Inferior parietal cortex (tissue), 1 donor: ENCODE measurements around the gene KCNH5.

ENCODE experiments used
- DNase-seq: peaks from one replicate; pipeline ENCODE4 v3.0.0-alpha.2; 2016; ENCODE audit errors: extremely low spot score

KCNH5 gene

DNA sequence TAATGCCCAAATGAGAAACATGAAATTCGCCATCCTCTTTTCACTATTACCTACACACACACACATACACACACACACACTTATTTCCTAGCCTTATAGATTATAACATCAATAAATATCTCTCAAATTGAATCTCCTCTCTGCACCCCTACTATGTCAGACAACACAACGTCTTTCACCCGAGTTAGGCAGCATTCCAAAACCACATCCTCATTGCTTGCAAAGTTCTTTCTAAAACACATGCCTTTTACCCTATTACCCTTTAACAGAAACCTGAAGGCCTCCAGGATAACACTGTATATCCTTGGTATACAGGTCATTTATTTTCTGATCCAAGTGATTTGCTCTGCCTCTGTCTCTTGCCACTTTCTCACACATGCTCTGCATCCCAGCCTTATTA lies 56.3 kb downstream of the KCNH5 start:
- DNase-seq, result no peak

DNA sequence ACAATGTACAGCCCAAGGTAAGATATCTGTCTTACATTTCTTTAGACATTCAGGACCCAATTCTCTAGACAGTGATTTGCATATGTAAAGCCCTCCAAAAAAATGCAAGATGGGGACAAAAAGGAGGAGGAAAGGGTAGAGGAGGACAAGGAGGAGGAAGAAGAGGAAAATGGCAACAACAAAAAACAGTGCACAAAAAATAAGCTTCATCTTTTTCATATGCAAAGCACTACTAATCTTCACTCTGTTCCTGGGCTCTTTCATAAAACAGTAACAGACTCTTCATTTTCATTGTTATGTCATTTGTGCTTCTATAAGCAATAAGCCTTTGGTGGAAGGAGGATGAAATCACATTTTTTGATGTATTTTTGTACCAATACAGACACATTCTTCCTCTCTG lies 61.4 kb downstream of the KCNH5 start:
- no peak for DNase-seq

DNA sequence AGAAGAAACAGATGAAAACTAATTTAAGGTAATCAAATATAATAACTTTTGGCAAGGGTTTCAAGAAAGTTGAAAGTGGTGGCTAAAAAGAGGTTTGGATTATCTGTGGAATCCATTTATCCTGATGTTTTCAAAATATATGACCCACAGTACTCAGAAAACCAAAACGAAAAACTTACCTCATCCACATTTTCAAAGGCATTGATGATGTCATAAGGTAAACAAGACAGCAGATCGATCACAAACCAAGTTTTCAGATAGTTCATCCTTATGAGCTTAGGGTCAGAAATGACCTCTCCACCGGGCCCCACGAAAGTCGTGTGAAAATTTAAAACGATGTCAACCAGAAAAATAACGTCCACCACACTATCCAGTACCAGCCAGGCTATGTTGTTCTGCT lies 64.6 kb downstream of the KCNH5 start:
- DNase-seq, result no peak

DNA sequence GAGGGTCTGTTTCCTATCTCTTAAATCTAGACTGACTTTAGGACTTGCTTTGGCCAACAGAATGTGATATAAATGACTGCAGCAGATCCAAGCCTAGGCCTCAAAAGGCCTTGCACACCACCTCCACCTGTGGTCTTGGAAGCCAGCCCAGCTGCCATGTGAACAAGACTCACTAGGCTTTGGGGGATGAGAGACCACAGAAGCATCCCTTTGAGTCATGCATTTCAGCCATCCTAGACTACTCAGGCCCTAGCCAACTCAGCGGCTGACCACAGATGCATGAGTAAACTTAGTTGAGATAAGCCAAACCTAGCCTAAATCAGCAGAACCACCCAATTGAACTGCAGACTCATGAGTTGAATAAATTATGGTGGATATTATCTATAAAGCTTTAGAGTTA lies 87.7 kb downstream of the KCNH5 start:
- no peak for DNase-seq

DNA sequence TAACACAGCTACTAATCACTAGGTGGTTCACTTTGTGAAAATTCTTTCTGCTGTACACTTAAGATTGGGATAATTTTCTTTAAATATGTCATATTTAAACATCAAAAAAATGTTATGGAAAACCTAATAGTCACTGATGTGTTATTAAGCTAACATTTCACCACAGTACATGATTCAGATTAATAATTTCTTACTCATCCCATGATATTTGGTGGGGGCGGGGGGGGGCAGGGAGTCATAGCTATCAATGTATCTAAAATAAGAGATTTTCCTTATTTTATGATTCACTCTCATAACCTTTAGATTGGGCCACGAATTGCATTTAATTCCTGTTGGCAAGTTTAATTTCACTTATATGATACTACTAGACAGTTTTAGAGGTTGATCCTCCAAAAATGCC lies 88.8 kb downstream of the KCNH5 start:
- no peak for DNase-seq

DNA sequence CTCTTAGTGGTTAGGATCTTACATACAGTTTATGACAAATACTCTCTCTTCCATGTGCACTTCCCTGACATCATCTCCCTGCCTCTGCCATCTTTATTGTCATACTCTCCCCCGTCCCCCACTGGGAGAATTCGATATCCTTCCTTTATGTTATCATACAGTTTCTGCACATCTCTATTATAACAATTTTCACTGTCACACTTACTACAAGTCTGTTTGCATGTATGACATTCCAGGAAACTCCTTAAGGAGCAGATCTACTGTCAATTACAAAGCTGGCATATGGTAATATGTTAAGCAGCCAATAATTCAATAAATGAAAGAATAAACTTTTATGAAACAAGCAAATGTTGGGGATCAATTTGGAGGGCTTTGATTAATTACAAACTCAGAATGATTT lies 91.1 kb downstream of the KCNH5 start:
- no peak for DNase-seq

DNA sequence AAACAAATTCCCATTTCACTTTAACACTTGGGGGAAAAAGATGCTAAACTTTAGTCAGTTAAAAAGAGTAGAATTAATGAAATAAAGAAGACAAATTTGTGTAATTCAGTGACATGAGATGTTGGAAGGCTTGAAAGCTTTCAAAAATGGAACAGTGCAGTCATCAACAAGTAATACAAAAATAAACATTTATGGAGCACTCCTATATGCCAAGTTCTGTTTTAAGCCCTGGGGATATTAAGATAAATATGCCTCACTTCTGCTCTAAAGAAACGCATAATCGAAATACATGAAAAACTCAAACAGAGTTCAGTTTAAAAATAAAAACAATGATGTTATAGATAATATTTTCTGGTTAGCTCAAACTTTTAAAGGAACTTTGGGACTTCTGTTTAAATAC lies 93.0 kb downstream of the KCNH5 start:
- DNase-seq, result no peak

DNA sequence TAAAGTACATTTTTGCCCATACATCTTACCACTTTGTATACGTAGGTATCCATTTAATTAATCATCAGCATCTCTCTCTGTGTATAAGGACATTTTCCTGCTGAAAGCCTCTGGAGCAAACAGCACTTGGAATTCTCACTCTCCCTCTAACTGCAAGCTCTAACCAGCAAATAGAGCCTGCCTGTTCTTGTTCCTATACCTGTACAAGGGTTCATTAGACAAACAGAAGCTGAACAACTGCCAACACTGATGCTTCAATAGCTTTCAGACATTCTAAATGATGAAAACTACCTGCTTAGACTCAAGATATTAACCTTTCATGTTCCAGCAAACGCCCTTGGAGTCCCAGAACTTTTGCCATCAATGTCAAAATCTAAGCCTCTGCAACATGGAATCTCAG lies 98.0 kb downstream of the KCNH5 start:
- no peak for DNase-seq

DNA sequence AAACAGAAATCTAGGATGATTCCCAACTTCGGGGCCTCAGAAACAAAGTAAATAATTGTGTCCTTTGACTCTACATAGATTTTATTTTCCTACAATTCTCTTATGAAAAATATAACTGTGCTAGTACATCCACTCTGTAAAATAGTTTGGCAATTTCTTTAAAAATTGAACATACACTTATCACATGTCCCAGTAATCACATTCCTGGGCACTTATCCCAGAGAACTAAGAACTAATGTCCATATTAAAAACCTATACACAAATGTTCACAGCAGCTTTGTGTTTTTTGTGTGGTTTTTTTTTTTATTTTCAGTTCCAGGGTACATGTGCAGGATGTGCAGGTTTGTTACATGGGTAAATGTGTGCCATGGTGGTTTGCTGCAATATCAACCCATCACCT lies 99.0 kb downstream of the KCNH5 start:
- no peak for DNase-seq

DNA sequence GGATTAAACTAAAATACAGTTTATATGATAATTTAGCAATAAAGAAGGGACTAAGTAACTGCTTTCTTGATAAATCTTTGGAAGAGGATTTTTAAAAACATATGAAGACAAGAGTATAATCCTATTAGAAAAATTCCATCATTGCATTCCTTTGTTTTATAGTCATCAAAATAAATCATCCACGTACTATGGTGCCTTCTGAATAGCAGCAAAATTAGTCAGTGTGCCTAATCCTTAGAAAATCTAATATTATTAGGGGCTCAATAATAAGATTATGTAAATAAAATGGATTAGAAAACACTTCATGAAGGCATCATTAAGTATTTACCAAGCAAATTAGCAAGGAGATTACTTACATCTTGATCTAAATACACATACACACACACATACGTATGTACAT lies 102.1 kb downstream of the KCNH5 start:
- no peak for DNase-seq

DNA sequence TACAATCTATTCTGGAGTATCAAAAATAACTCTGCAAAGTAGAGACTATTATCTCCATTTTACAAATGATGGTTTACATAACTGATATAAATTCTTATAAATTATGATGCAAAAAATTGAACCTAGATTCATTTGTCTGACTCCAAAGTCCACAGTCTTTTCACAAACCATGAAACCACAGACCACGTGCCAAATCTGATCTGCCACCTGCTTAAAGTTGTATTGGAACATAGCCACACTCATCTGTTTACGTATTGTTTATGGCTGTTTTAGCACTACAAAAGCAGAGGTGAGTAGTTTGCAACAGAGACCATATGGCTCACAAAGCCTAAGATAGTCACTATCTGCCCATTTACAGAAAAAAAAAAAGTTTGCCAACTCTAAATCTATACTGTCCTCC lies 105.3 kb downstream of the KCNH5 start:
- DNase-seq, result no peak

DNA sequence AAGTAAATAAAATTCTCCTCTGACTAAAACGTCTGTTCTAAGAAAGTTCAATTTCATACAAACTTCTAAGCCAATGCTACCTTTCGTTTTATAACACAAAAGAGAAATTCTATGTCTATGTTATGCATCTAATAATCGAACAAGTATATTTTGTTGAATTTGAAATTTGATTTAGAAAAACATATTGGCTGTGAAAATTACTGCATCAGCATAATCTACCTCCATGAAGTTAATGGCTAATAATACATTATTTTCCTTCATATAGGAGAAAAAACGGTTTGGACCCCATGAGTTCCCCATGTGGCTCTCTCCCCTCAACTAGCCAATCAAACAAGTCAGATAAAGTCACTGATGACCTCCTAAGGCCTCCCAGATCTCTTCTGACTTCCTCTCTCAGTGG lies 106.5 kb downstream of the KCNH5 start:
- no peak for DNase-seq

DNA sequence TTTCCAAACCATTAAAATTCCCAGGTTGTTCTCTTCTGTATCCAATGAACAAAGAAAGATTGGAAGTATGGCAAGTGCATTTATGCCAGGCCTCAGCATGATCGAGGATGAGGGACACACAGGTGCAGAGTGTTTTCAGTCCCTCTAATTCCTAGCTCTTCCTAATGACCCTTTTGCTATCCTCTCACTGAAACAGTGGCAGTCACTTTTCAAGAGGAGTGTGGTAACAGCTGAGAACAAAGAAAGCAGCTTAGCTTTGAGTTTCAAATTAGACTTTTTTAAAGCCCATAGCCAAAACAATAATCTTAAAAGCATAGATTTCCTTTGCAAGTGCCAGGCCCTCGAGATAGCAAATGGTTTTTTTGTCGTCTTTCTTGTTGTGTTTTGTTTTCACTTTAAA lies 110.8 kb downstream of the KCNH5 start:
- DNase-seq, result no peak

DNA sequence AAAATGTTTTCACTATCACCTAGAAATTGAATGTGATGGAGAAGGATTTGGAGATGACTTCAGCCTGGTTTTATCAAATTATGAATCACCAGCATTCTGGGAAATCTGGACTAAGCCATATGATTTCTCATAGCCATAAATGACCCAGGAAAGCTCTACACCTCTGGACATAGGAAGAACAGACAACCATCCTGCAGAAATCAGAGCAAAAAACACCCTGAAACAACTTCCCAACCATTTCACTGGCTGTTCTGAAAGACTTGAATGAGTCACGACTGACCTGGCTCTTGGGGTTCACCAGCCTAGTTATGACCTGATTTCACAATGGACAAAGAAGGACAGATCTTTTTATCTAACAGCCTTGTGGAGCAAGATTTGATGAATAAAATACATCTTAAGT lies 123.8 kb downstream of the KCNH5 start:
- no peak for DNase-seq

DNA sequence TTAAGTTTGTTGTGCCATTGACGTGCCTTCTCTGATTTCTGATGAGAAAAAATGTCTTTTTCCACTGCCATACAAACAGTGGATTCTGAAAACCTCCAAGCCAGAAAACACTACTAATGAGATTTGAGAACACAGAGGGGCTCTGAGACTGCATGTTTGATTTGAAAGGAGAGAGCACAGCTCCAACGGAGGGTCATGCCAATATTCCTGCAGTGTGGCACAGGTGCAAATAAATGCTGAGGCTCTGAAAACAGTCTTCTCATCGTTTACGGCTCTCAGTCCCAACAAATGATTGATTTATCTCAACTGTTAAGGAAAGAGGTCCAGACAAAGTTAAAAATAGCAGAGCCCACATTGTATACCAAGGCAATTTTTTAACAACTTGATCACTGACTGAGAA lies 128.7 kb downstream of the KCNH5 start:
- DNase-seq, result no peak

DNA sequence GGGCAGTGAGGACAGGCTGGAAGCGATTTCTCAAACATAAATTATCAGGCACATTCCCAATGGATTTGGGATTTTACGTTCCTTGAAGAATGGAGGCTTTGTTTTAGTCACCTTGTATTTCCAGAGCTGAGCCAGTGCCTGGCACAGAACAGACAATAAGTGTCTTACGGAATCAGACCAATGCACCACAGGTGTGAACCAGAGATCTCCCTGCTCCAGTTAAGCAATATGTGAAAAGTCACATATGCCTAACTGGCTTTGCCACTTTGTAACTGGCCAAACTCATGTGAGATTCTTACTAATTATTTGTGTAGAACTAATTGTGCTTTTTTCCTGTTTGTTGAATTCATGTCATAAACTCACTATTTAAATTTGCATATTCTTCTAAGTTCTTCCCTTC lies 130.4 kb downstream of the KCNH5 start:
- DNase-seq, result no peak

DNA sequence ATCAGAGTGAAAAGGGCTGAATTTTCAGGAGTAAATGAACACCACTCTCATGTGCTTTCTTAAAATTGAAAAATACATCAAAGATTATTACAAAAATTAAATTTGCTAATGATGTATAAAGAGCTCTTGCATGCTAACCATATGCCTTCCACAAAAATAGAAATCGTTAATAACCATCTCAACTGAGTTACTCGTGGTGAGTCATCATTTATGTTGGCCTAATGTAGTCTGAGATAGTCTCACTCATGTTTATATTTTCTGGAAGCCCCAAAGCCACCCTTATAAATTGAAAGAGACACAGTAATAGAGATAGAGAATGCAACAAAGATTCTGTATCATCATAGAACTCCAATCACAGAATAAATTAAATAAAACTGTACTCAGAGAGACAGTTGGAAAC lies 131.2 kb downstream of the KCNH5 start:
- no peak for DNase-seq

DNA sequence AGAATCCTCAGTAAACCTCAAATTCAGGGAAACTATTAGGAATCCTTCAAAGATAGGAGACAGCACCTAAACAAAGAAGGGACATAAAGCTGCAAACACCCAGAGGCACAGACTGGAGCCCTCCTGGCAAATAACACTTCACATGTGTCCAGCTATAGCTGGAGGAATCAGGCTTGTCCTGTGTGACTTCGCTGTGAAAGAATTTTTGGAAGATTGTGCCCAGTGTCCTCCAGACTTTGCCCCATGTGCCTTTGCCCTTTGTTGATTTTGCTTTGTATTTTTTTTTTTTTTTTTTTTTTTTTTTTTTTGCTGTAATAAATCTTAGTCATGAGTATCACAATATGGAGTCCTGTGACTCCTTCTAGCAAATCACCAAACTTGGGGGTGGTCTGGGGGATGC lies 136.8 kb downstream of the KCNH5 start:
- DNase-seq, result no peak

DNA sequence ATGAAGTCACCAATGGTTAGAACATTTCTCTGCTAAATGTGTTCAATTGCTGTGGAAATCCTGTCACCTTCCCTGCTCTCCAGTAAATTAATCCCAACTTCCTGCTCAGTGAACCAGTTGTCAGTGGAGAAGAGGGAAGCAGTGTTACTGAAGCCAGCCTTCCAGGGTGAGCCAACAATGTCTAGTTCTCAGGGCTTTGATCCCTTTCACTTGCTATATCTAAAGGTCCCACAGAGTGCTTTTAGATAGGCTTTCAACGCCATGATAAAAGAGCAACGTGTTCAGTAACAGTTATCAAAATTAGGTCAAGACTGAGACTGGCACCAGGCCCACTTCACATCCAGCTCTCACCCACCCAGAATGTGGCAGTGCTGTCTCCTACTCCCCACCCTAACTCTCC lies 139.7 kb downstream of the KCNH5 start:
- no peak for DNase-seq

DNA sequence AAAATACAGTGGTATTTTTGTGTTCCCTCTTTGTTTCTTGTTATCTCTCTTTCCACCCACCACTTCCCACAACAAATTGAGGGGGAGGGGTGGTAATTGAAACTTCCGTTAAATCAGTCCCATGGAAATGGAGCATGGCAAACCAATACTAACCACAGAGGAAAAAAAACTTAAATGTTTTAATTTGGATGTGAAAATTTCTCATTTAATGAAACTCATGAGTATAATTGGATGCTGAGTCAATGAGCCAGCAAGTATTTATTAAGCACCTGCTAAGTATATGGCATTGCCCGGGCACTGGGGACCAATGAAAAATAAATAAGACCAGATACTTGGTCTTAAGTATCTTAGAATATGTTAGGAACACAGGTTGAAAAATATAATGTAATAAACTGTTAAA lies 147.5 kb downstream of the KCNH5 start:
- no peak for DNase-seq

DNA sequence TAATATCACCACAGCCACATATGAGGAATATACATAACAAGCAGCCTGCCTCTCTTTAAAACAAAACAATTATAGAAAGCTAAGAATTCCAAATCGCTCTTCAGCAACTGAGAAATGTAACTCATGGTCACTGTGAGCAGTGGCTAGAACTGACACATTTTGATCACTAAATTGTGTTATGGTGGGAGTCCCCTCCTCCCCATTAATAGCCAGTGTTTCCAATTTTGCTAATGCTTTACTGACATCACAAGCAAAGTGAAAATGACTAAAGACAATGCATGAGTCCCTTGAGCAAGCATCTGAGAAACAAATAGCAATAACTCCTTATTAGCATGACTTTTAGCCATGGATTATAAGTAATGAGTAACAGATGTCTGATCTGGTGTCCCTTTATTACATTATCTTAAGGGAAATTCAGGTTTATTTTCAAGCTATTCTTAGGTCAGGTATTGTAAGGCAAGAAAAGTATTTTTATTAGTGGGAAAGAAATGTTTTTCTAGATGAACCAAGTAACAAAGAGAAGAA lies 148.3 kb downstream of the KCNH5 start:
- DNase-seq, result no peak

DNA sequence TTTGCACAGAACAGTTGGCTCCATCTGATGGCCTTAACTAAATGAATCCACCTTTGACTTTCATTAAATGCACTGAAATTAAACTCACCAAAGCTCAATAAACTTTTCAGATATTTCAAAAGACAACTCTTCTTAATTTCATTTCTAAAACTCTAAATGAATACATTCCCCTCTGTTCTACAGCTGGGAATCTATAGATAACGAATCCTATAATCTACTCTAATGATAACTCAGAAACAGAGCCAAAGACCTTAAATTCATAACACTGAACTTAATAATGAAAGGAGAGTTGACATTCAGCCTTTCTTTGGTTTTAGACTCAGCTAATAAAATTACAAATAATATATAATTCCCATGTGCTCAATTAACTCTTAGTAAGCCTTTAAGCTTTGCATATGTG lies 150.5 kb downstream of the KCNH5 start:
- no peak for DNase-seq

DNA sequence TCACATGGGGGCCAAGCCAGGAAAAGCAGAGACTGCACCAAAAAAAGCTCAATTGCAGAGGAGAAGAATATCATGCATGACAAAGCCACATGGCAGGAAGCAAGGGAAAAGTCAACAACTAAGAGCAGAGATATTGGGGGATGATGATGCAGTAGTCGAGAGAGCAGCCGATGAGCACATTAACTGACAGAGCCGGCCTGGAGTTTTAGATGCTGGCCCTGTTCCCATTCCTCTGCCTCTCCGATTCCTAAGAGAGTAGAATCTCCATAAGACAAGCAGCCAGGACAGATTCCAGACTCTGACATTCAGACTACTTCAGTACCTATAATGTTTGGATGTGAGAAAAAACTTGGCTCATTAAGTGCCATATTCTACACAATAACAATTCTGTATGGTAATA lies 155.9 kb downstream of the KCNH5 start:
- DNase-seq, result no peak

DNA sequence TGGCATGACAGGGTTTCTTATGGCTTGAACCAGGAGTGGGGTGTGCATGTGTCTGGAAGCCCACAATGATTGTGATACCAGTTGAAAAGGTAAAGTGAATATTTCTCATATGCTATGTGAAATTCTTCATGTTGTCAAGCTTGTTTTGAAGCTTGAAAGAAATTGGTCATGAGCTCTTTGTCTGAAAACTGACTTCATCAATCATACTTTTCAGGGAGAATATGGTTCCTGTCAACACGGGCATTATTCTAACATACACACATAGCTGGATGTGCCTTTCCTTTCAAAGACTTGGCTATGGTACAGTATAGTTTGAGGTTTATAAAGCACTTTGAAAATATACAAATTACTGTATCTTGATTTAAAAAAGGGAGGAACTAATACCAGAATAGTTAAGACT lies 158.8 kb downstream of the KCNH5 start:
- DNase-seq, result no peak

DNA sequence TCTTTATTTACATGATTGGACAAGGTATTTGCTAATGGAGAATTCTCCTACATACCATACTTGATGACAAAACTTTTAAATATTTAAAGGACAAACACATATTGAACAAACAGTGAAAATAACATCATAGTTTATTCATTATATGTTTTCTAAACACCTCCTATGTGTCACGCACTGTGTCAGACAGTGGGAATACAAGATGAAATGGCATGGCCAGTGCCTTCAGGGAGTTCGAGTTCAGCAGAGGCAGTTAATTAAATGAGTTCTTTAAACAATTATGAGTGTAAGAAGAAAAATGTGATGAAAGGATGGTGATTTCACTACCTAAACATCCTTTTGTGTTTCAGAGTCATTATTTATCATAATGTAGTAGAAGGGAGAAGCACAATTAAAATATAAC lies 159.8 kb downstream of the KCNH5 start:
- DNase-seq, result no peak
